Kidney (tissue), 14 donors: ENCODE measurements around the gene ADCY6. TPM values are rescaled to one million over a fixed set of nuclear protein-coding genes. Genes with fewer than 3 reads are reported as not detected.

Experiments
- DNase-seq, 5 donors: peaks; one replicate each; pipeline ENCODE4 v3.0.0-alpha.2; 2013 to 2020
- FAIRE-seq: peaks from 2 replicates; lab custom pipeline; 2012; peaks lifted over from hg19 to GRCh38; lab: Jason Lieb, UNC
- H3K27ac ChIP-seq, 2 donors: one replicate each; pipeline ENCODE4 v1.7.0; 2013; ENCODE audit warnings: low read depth in 2 of 2, low read length in 2 of 2, inconsistent platforms in 1 of 2
- H3K27me3 ChIP-seq: one replicate; pipeline ENCODE4 v1.7.1; 2013; ENCODE audit warnings: low read length, inconsistent platforms; ENCODE audit not compliant: control insufficient read depth, insufficient read depth
- H3K36me3 ChIP-seq, 3 donors: one replicate each; pipeline versions ENCODE4 v1.7.0 to v1.7.1; 2013; ENCODE audit warnings: low read length in 3 of 3, control low read depth in 1 of 3, inconsistent platforms in 1 of 3; ENCODE audit not compliant: insufficient read depth in 3 of 3, control insufficient read depth in 2 of 3
- H3K4me1 ChIP-seq, 3 donors: one replicate each; pipeline versions ENCODE4 v1.7.0 to v1.7.1; 2013; ENCODE audit warnings: low read length in 3 of 3, inconsistent platforms in 1 of 3, low read depth in 1 of 3; ENCODE audit not compliant: control insufficient read depth in 2 of 3, insufficient read depth in 2 of 3
- H3K4me3 ChIP-seq, 3 donors: one replicate each; pipeline versions ENCODE4 v1.7.0 to v1.8.1; 2013; ENCODE audit warnings: low read length in 3 of 3, control low read depth in 1 of 3, inconsistent platforms in 1 of 3
- H3K9ac ChIP-seq, 3 donors: one replicate each; pipeline versions ENCODE4 v1.7.0 to v1.7.1; 2013; ENCODE audit warnings: low read length in 3 of 3, control low read depth in 1 of 3, inconsistent platforms in 1 of 3
- H3K9me3 ChIP-seq, 3 donors: one replicate each; pipeline versions ENCODE4 v1.7.0 to v1.7.1; 2013; ENCODE audit warnings: low read length in 3 of 3, control low read depth in 1 of 3, inconsistent platforms in 1 of 3; ENCODE audit not compliant: control insufficient read depth in 2 of 3, insufficient read depth in 1 of 3
- intact Hi-C: fragments of 100-400 bp; cut with DNase I; formaldehyde crosslinking; loops from one replicate; pipeline ENCODE4 v1.11.1; 2022
- polyA plus RNA-seq: library from polyadenylated mRNA; stranded (reverse); fragments of 350-450 nt; fragmentation: Illumina TruSeq; extraction: RNeasy Lipid Tissue Mini Kit (QIAGEN cat#74804); gene quantifications from one replicate; pipeline ENCODE4 v1.2.3, GENCODE V29; 2014; ENCODE audit warnings: low read depth, low replicate concordance; ENCODE audit not compliant: insufficient read depth
- total RNA-seq: library from RNA; stranded (reverse); fragmentation: NEBNext Ultra II Directional; extraction: Animal tissue kit (Norgen Biotek cat#: 25700); gene quantifications from one replicate; pipeline ENCODE4 v1.2.1, GENCODE V29; 2021
- TF ChIP-seq, protein P1 (sequence below): IDR thresholded peaks from 3 replicates; pipeline ENCODE4 v1.5.1; 2012; ENCODE audit warnings: mild to moderate bottlenecking, moderate library complexity, borderline replicate concordance; ENCODE audit not compliant: insufficient read depth; ENCODE audit errors: extremely low read depth
- donor health status: control.
- donor health status: control.
- donor health status: control.
- donor health status: control.
- donor health status: control.
- donor health status: DM: yes; HTN: yes; CAD: no.
- donor health status: Normal renal cell carcinoma (clear cell type).

ADCY6 gene
- total and polyA plus RNA-seq, 2 donors from 2014 or later, result 27.3 to 66.9 TPM

DNA sequence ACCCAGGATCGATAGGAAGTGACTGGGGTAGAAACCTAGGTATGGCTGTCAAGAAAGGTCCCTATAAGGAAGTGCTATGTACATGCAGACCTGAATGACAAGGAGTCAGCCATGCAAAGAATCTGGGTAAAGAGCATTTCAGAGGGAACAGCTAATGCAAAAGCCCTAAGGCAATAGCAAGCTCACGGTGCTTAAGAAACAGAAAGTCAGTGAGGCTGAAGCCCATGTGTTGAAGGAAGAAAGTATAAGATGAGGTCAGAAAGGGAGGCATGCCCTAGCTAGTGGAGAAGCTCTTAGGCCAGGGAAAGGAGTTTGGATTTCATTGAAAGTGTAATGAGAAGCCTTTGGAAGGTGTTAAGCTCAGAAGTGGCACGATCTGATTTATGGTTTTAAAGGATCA lies 6.0 kb upstream of the ADCY6 start:
- TF ChIP-seq, protein P1, sequence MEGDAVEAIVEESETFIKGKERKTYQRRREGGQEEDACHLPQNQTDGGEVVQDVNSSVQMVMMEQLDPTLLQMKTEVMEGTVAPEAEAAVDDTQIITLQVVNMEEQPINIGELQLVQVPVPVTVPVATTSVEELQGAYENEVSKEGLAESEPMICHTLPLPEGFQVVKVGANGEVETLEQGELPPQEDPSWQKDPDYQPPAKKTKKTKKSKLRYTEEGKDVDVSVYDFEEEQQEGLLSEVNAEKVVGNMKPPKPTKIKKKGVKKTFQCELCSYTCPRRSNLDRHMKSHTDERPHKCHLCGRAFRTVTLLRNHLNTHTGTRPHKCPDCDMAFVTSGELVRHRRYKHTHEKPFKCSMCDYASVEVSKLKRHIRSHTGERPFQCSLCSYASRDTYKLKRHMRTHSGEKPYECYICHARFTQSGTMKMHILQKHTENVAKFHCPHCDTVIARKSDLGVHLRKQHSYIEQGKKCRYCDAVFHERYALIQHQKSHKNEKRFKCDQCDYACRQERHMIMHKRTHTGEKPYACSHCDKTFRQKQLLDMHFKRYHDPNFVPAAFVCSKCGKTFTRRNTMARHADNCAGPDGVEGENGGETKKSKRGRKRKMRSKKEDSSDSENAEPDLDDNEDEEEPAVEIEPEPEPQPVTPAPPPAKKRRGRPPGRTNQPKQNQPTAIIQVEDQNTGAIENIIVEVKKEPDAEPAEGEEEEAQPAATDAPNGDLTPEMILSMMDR, result no peak
- Histone ChIP-seq H3K36me3 (no peaks in the 10 kb centered on the region), H3K27ac (peak overlapping the region in 1 of 2 donors; percentile 20), H3K9me3 (no peaks in the 10 kb centered on the region), H3K4me1 (peaks cover 3 to 8% (median 6%) of the 10 kb centered on the region in 3 donors), H3K4me3 (peak overlapping the region in 1 of 3 donors; percentile 11), H3K9ac (no peak overlapping the region), H3K27me3 (no peaks in the 10 kb centered on the region)
- peak in 3 of 5 donors; percentile 59 to 88 (median 85) for DNase-seq
- no peak for FAIRE-seq
- intact Hi-C loops, result loop anchor here (5.0 kb wide), 1 partner anchor 43 kb away; no protein-coding TSS in a partner anchor

DNA sequence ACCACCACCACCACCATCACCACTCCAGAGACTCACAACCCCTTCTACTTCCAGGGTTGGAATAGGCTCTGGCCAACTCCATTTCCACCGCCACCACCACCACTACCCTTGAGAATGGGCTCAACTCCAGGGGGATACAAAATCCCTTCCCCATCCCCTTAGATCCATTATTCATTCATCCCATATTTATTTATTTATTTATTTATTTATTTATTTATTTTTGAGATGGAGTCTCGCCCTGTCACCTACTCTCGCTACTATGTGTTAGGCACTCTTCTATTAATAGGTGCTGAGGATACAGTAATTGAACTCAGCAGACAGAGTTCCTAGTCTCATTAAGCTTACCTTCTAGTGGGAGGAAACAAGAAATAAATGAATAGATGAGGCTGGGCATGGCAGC lies 4.8 kb upstream of the ADCY6 start:
- DNase-seq (no peak), FAIRE-seq (no peak)
- no peaks in the 10 kb centered on the region for H3K9me3 ChIP-seq
- H3K4me1 ChIP-seq, result peaks cover 3 to 9% (median 9%) of the 10 kb centered on the region in 3 donors
- H3K4me3 ChIP-seq, result no peak overlapping the region
- no peaks in the 10 kb centered on the region for H3K27me3 ChIP-seq
- H3K36me3 ChIP-seq, result no peaks in the 10 kb centered on the region
- TF ChIP-seq, protein P1, result no peak
- H3K9ac ChIP-seq, result no peak overlapping the region
- H3K27ac ChIP-seq, result no peak overlapping the region
- intact Hi-C loops, result no loop called here

DNA sequence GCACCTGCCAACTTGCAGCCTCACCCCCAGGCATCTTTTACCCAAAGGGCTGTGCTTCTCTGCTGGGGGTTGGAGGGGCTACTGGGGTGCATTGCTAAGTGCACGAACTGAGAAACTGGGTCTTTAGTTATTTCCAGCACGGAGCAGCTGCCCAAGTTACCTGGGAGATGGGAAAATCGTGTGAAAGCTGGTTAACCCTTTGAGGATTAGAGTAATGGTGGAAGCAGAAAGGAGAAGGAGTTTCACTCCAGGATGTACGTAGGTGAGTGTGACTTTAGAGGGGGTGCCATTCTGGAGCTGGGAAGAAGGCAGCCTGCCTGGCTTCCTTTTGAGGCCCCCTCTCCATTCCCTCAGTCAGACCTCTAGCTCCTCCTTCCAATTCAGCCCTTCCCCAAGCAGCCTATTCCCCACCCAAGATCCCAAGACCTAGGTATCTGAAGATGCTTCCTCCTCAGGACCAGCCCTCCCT lies 1.0 kb upstream of the ADCY6 start:
- Histone ChIP-seq H3K27ac (peak overlapping the region; percentile 57 to 73), H3K27me3 (no peaks in the 10 kb centered on the region), H3K4me3 (peak overlapping the region; percentile 32 to 79 (median 40)), H3K4me1 (peaks cover 3 to 20% (median 16%) of the 10 kb centered on the region in 3 donors), H3K9ac (peak overlapping the region in 1 of 3 donors; percentile 27), H3K36me3 (no peaks in the 10 kb centered on the region), H3K9me3 (no peaks in the 10 kb centered on the region)
- intact Hi-C loops, result no loop called here
- DNase-seq (no peak), FAIRE-seq (no peak)
- TF ChIP-seq, protein P1, result no peak

DNA sequence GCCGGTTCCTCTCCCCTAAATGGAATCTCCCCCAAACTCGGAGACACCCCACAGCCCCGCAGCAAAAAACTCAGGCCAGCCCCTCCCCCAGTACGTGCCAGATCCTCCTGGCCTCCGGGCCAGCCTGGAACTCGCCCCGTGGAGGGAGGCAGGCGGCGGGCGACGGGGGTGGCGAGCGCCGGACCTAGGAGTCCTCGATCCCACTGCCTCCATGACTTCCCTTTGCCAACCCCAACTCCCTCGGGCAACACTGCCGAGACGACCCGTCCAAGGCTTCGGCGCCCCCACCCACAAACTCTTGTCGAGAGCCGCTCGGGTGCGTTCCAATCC lies 400 bp downstream of the ADCY6 start:
- H3K9me3 ChIP-seq, result no peaks in the 10 kb centered on the region
- H3K36me3 ChIP-seq, result no peaks in the 10 kb centered on the region
- TF ChIP-seq, protein P1, result no peak
- H3K27ac ChIP-seq, result peak overlapping the region; percentile 74 to 84
- no peak for FAIRE-seq
- peak overlapping the region; percentile 33 to 68 (median 49) for H3K9ac ChIP-seq
- DNase-seq, result peak in 2 of 5 donors; percentile 26 to 78
- peaks cover 3 to 20% (median 16%) of the 10 kb centered on the region in 3 donors for H3K4me1 ChIP-seq
- H3K4me3 ChIP-seq, result peak overlapping the region; percentile 65 to 79 (median 76)
- intact Hi-C loops, result no loop called here
- H3K27me3 ChIP-seq, result no peaks in the 10 kb centered on the region
